CD4-positive, alpha-beta T cell treated with Interleukin-10 for 1 hour (primary cell): ENCODE data around the gene AAGAB.
A peak's percentile ranks its signal among the peaks of the same experiment; 100 is the strongest.

Experiments
- DNase-seq: peaks from one replicate; pipeline ENCODE4 v3.0.0-alpha.2; 2020

Gene AAGAB

GRCh38 chr15:67253101-67253500 is 1.4 kb downstream of the AAGAB start:
- no peak for DNase-seq

- no peak for DNase-seq
Observed at GRCh38 chr15:67251318-67251717, 3.1 kb downstream of the AAGAB start.

- DNase-seq = no peak
Observed at GRCh38 chr15:67249830-67250229, 4.6 kb downstream of the AAGAB start.

DNA sequence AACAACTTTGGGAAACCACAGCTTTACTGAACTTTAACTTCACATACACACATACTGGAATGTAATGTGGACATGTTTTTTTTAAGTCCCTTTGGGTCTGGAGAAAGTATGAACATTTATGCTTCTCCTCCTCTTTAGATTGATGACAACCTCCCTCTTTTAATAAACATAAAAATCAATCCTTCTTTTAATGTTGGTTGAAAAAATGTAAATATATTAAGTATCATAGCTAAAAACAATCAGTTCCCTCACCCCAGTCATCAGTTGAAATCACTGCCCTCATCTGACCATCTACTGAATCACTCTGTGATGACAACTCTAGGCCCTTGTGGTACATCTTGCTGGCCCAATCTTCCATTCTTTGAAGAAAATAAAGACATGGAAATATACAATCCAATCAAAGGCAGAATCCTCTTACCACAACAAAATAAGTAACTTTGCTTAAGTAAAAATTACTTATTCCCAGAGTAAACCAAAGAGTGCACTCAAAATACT is 6.4 kb downstream of the AAGAB start:
- DNase-seq = no peak

DNA sequence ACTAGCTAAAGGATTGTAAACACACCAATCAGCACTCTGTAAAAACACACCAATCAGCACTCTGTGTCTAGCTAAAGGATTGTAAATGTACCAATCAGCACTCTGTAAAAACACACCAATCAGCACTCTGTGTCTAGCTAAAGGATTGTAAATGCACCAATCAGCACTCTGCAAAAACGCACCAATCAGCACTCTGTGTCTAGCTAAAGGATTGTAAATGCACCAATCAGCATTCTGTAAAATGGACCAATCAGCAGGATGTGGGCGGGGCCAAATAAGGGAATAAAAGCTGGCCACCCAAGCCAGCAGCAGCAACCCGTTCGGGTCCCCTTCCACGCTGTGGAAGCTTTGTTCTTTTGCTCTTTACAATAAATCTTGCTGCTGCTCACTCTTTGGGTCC is 7.9 kb downstream of the AAGAB start:
- peak; percentile 16 for DNase-seq

GRCh38 chr15:67244971-67245478 is 9.4 kb downstream of the AAGAB start:
- no peak for DNase-seq

DNA sequence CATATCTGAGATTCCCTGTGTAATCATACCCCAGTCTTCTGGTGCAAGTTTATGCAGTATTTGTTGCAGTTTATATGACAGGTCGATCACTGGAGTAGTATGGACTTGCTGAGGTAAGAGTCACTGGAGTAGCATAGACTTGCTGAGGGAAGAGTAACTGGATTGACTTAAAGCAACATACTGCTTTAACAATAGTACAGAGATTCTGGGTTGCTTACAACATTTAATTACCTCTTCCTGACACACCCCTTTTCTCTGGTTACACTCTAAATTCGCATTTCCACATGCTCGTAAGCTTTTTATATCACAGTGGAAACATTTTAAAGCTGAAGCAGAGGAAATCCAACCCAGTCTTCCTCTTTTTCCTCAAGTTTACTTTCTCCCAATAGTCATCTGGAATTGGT is 11.8 kb downstream of the AAGAB start:
- no peak for DNase-seq

GRCh38 chr15:67241132-67241855 is 13.2 kb downstream of the AAGAB start:
- DNase-seq = peak; percentile 26

DNA sequence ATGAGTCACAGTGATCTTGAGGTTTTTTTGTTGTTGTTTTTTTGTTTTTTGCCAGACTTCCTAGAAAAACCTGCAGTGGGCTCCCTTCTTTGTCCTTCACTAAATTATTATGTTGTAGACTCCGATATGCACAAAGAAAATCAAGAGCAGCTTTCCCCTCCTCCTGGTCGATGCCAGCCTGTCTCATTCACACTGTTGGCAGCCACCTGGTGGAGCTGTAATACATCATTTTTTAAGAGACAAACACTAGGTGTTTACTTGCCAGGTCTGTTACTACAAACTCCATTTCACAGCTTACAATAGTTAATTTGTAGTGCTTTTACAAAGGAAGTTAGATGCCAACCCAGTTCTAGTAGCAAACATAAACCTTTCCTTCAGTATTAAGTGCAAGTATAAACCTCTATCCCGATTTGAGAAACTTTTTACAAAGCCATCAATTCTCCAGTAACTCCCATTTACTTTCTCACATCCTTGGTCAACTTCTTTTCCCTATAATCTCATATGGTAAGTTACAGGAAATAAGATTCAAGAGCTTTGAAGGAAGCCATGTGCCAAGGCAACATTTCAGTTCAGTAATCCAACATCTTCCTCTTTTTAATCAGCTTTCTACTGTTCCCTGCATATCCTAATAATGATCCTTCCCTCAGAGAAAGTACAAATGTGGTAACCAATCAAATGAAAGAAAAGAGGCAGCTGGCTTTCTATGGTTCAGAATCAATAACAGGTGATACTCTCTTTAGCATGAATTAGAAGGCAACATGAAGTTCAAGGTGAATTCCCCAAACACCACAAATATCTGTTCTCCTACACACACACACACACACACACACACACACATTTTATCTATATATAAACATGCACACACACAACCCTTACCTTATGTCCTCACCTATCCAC is 14.0 kb downstream of the AAGAB start:
- DNase-seq = peak; percentile 53

DNA sequence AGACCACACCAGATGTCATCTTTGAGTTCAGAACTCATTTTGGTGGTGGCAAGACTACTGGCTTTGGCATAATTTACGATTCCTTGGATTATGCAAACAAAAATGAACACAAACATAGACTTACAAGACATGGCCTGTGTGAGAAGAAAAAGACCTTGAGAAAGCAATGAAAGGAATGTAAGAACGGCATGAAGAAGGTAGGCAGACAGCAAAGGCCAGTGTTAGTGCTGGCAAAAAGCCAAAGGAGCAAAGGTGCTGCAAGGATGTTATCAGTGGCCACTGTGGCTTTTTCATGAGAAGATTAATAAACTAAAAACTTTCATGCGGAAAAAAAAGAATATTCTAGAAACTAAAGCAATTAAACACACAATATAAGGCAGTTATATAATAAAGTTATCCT is 21.9 kb downstream of the AAGAB start:
- DNase-seq = no peak

DNA sequence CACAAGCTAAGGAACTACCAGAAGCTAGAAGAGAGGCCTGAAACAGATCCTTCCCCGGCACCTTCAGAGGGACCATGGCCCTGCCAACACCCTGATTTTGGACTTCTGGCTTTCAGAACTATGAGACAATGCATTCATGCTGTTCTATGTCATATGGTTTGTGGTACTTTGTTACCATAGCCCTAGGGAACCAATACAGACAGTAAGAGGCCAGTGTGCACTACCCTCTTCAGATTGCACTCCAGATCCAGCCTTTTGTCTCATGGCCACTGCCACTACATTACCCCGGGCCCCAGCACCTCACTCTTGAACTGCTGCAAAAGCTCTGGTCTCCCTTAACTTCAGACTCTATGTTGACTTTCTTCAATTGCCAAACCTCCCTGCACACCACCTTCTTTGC is 24.0 kb downstream of the AAGAB start:
- no peak for DNase-seq

GRCh38 chr15:67228286-67228685 is 26.2 kb downstream of the AAGAB start:
- peak; percentile 11 for DNase-seq

GRCh38 chr15:67227846-67228245 is 26.6 kb downstream of the AAGAB start:
- DNase-seq = no peak

- no peak for DNase-seq
Observed at GRCh38 chr15:67227431-67227830, 27.0 kb downstream of the AAGAB start.

GRCh38 chr15:67225336-67225735 is 29.1 kb downstream of the AAGAB start:
- DNase-seq = no peak

DNA sequence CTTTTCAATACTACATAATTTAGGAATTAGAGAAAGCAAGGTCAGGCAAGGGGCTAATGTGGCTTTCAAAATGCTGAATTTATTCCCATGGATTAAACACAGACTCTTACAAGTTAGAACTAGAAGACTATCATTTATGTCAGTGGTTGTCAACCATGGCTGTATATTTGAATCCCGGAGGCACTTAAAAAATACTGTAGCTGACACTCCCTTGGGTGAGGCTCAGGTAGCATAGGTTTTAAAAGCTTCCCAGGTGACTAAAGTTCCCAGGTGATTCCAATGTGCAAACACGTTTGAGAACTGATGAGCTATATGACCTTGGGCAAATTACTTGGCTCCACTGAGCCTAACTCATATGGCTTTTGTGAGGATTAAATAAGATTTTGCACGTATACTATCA is 29.6 kb downstream of the AAGAB start:
- DNase-seq = no peak

DNA sequence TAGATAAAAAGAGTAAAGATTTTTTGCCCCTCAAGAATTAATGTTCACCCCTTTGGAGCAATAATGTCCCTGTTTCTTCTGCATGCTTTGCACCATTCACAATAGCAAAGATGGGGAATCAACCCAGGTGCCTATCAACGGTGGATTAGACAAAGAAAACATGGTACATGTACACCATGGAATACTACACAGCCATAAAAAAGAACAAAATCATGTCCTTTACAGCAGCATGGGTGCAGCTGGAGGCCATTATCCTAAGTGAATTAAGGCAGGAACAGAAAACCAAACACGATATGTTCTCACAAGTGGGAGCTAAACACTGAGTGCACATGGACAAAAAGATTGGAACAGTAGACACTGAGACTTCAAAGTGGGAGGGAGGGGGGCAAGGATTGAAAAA is 35.2 kb downstream of the AAGAB start:
- DNase-seq = no peak

DNA sequence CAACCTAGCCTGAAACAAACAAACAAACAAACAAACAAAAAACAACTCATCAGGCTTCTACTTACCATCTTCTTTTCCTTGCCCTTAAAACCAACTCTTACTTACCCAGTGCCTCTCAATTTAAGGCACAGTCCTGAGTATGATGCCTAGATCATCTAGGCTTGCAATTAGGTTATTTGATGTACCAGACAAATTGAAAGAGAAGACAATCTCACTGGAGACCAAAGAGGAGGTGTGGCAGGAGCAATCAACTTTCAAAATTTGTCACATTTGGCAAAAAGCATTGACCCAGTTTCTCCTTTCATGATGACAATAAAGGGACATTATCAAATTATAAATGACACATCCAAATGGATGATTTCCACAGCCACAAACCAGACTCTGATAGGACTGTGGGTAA is 36.0 kb downstream of the AAGAB start:
- DNase-seq = no peak

DNA sequence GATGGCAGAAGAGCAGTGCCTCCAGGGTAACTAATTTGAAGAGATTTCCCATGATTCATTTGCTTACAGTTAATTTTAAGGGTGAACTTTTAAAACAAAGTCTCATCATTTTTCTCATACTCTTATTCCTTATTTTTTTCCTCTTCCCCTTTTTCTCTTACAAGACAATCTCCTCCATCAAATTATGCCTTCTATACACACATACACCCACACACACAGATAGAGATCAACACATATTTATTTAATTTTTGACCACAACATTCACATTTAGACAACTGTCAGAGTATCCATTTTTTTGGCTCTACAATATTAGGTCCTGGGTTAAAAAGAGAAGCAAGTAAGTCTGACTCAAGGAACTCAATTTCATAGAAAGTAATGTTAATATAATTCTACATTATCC is 37.6 kb downstream of the AAGAB start:
- DNase-seq = no peak

- DNase-seq = no peak
Observed at GRCh38 chr15:67215102-67215501, 39.4 kb downstream of the AAGAB start.

- DNase-seq = no peak
Observed at GRCh38 chr15:67212684-67213367, 41.6 kb downstream of the AAGAB start.

- no peak for DNase-seq
Observed at GRCh38 chr15:67210555-67211168, 43.8 kb downstream of the AAGAB start.

DNA sequence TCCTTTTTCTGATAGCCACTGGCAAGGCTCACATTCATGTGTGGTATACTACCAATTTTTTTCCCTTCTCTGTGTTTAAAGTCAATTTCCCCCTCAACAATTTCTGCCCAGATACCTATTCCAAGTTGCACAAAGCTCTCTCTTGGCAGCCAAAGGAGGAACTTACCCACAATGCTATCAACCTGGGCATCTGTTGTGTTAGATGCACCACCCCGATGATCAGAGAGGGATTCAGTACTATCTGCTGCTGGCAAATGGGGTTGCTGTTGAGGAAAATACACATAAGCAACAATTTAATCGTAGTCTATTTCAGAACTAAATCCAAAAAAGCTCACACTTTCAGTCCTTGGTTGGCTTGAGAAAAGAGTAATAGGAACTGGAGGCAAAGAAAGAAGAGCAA is 46.1 kb downstream of the AAGAB start:
- no peak for DNase-seq
